Chondrocyte (in vitro differentiated cells): ENCODE data around the gene ABI3BP. TPM values are rescaled to one million over a fixed set of nuclear protein-coding genes. Genes with fewer than 3 reads are reported as not detected.

Source experiments
- DNase-seq: peaks from one replicate; pipeline ENCODE4 v3.0.0; 2021; ENCODE audit warnings: mixed read lengths, low spot score
- H3K27ac Mint-ChIP-seq: one replicate; pipeline ENCODE4 v1.8.0; 2021; ENCODE audit warnings: mild to moderate bottlenecking, moderate library complexity, mixed read lengths; ENCODE audit not compliant: unreplicated experiment
- H3K27me3 Mint-ChIP-seq: 2 replicates; pipeline ENCODE4 v1.8.0; 2021; ENCODE audit warnings: low read depth, mixed read lengths
- H3K36me3 Mint-ChIP-seq: 2 replicates; pipeline ENCODE4 v1.8.0; 2021; ENCODE audit warnings: low read depth, mixed read lengths
- H3K4me1 Mint-ChIP-seq: 2 replicates; pipeline ENCODE4 v1.8.0; 2021; ENCODE audit warnings: low read depth, mild to moderate bottlenecking, mixed read lengths
- H3K4me3 Mint-ChIP-seq: one replicate; pipeline ENCODE4 v1.8.0; 2021; ENCODE audit warnings: mild to moderate bottlenecking, moderate library complexity, mixed read lengths; ENCODE audit not compliant: unreplicated experiment
- H3K9me3 Mint-ChIP-seq: 2 replicates; pipeline ENCODE4 v1.8.0; 2021; ENCODE audit warnings: low read depth, mixed read lengths
- CTCF ChIP-seq: fragments of 200-600 bp; sonication (generic); IDR thresholded peaks from 2 replicates; pipeline ENCODE4 v1.5.0; 2021; ENCODE audit warnings: antibody characterized with exemption, mild to moderate bottlenecking, moderate library complexity
- total RNA-seq: library from RNA; stranded (reverse); gene quantifications from 3 replicates; pipeline ENCODE4 v1.2.1, GENCODE V29; 2021

ABI3BP gene
- total RNA-seq, 1 donor from 2014 or later: 10.2 TPM

- no peaks in the 10 kb centered on the region for H3K36me3 Mint-ChIP-seq
- no peak for DNase-seq
- no peak overlapping the region for H3K4me3 Mint-ChIP-seq
- peaks cover 32% of the 10 kb centered on the region for H3K4me1 Mint-ChIP-seq
- H3K27me3 Mint-ChIP-seq: no peaks in the 10 kb centered on the region
- H3K27ac Mint-ChIP-seq: no peak overlapping the region
- TF ChIP-seq CTCF: no peak
- H3K9me3 Mint-ChIP-seq: peaks cover 2% of the 10 kb centered on the region
Measured at GRCh38 chr3:100975714-100976113, 17.5 kb downstream of the ABI3BP start.

- no peak overlapping the region for H3K4me3 Mint-ChIP-seq
- H3K27me3 Mint-ChIP-seq: no peaks in the 10 kb centered on the region
- no peak for DNase-seq
- peaks cover 2% of the 10 kb centered on the region for H3K9me3 Mint-ChIP-seq
- H3K4me1 Mint-ChIP-seq: peaks cover 34% of the 10 kb centered on the region
- no peak for TF ChIP-seq CTCF
- no peaks in the 10 kb centered on the region for H3K36me3 Mint-ChIP-seq
- no peak overlapping the region for H3K27ac Mint-ChIP-seq
Measured at GRCh38 chr3:100973594-100973993, 19.6 kb downstream of the ABI3BP start.

- Mint-ChIP-seq H3K9me3 (peaks cover 2% of the 10 kb centered on the region), H3K27me3 (no peaks in the 10 kb centered on the region), H3K4me1 (peaks cover 33% of the 10 kb centered on the region), H3K27ac (no peak overlapping the region), H3K4me3 (no peak overlapping the region), H3K36me3 (no peaks in the 10 kb centered on the region)
- no peak for TF ChIP-seq CTCF
- no peak for DNase-seq
Measured at GRCh38 chr3:100972867-100973266, 20.4 kb downstream of the ABI3BP start.

- H3K36me3 Mint-ChIP-seq: no peaks in the 10 kb centered on the region
- no peak for TF ChIP-seq CTCF
- H3K4me1 Mint-ChIP-seq: peaks cover 32% of the 10 kb centered on the region
- no peak for DNase-seq
- H3K27me3 Mint-ChIP-seq: no peaks in the 10 kb centered on the region
- H3K9me3 Mint-ChIP-seq: peaks cover under 1% of the 10 kb centered on the region
- no peak overlapping the region for H3K4me3 Mint-ChIP-seq
- H3K27ac Mint-ChIP-seq: no peak overlapping the region
Measured at GRCh38 chr3:100972301-100972844, 20.8 kb downstream of the ABI3BP start.

GRCh38 chr3:100971798-100972197, 21.4 kb downstream of the ABI3BP start:
- Mint-ChIP-seq H3K9me3 (no peaks in the 10 kb centered on the region), H3K4me1 (peaks cover 32% of the 10 kb centered on the region), H3K4me3 (no peak overlapping the region), H3K27me3 (no peaks in the 10 kb centered on the region), H3K36me3 (no peaks in the 10 kb centered on the region), H3K27ac (peak overlapping the region; percentile 27)
- TF ChIP-seq CTCF: no peak
- DNase-seq: no peak
